ENCODE measurements around the gene COL4A2. TPM values are rescaled to one million over a fixed set of nuclear protein-coding genes. Genes with fewer than 3 reads are reported as not detected.

The COL4A2 gene
- total RNA-seq, 4 donors from 2014 or later = 419 to 931 (median 555) TPM

GRCh38 chr13:110380359-110381028 lies 73.4 kb downstream of the COL4A2 start:
- H3K27me3 ChIP-seq = no peaks in the 10 kb centered on the region
- WGBS = 84% methylated on average over 14 of the region's 14 CpGs
- no peak overlapping the region for H3K4me3 ChIP-seq
- intact Hi-C loops (cut with DNase I) = no loop called here
- TF ChIP-seq POLR2AphosphoS5 (IDR thresholded peaks at IDR 0.05) (no peak), POLR2A (IDR thresholded peaks at IDR 0.05; ENCODE audit: low read depth) (no peak), CTCF (IDR thresholded peaks at IDR 0.05) (no peak), EP300 (IDR thresholded peaks at IDR 0.05) (no peak)
- H3K9me3 ChIP-seq = no peaks in the 10 kb centered on the region
- H3K4me1 ChIP-seq = peaks cover 62 to 94% (median 77%) of the 10 kb centered on the region in 4 donors
- no peak for DNase-seq (ENCODE audit: extremely low spot score)
- peak overlapping the region; percentile 74 to 91 (median 76) for H3K27ac ChIP-seq (replicated peaks in 1 of 4)
- H3K36me3 ChIP-seq = peaks cover 0 to 7% (median 0%) of the 10 kb centered on the region in 4 donors

- TF ChIP-seq POLR2AphosphoS5 (IDR thresholded peaks at IDR 0.05) = no peak
- TF ChIP-seq POLR2A (IDR thresholded peaks at IDR 0.05; ENCODE audit: low read depth) = no peak
- no peak for TF ChIP-seq CTCF (IDR thresholded peaks at IDR 0.05)
- no peak for TF ChIP-seq EP300 (IDR thresholded peaks at IDR 0.05)
- Histone ChIP-seq H3K27ac (replicated peaks in 1 of 4) (peak overlapping the region; percentile 74 to 91 (median 76)), H3K36me3 (peaks cover 0 to 7% (median 0%) of the 10 kb centered on the region in 4 donors), H3K4me3 (no peak overlapping the region), H3K9me3 (no peaks in the 10 kb centered on the region), H3K27me3 (no peaks in the 10 kb centered on the region), H3K4me1 (peaks cover 57 to 89% (median 72%) of the 10 kb centered on the region in 4 donors)
- intact Hi-C loops (cut with DNase I) = no loop called here
- 93% methylated on average over 12 of the region's 12 CpGs for WGBS
- DNase-seq (ENCODE audit: extremely low spot score) = no peak
Measured at GRCh38 chr13:110381029-110381360, 73.9 kb downstream of the COL4A2 start.

GRCh38 chr13:110382229-110382628 lies 75.1 kb downstream of the COL4A2 start:
- peaks cover 0 to 7% (median 0%) of the 10 kb centered on the region in 4 donors for H3K36me3 ChIP-seq
- no peak for TF ChIP-seq EP300 (IDR thresholded peaks at IDR 0.05)
- TF ChIP-seq POLR2AphosphoS5 (IDR thresholded peaks at IDR 0.05) = peak in 1 of 2 donors; percentile 26
- no peak overlapping the region for H3K4me3 ChIP-seq
- 67% methylated on average over 3 of the region's 3 CpGs for WGBS
- DNase-seq (ENCODE audit: extremely low spot score) = no peak
- no peaks in the 10 kb centered on the region for H3K9me3 ChIP-seq
- H3K27ac ChIP-seq (replicated peaks in 1 of 4) = peak overlapping the region; percentile 74 to 91 (median 76)
- peaks cover 50 to 84% (median 70%) of the 10 kb centered on the region in 4 donors for H3K4me1 ChIP-seq
- intact Hi-C loops (cut with DNase I) = no loop called here
- no peaks in the 10 kb centered on the region for H3K27me3 ChIP-seq

- Histone ChIP-seq H3K27ac (replicated peaks in 1 of 4) (peak overlapping the region; percentile 74 to 91 (median 76)), H3K27me3 (no peaks in the 10 kb centered on the region), H3K9me3 (no peaks in the 10 kb centered on the region), H3K4me1 (peaks cover 50 to 84% (median 70%) of the 10 kb centered on the region in 4 donors), H3K36me3 (peaks cover 0 to 7% (median 0%) of the 10 kb centered on the region in 4 donors), H3K4me3 (no peak overlapping the region)
- intact Hi-C loops (cut with DNase I) = no loop called here
- WGBS = 73% methylated on average over 4 of the region's 4 CpGs
- no peak for DNase-seq (ENCODE audit: extremely low spot score)
- TF ChIP-seq POLR2AphosphoS5 (IDR thresholded peaks at IDR 0.05) (no peak), EP300 (IDR thresholded peaks at IDR 0.05) (no peak), POLR2A (IDR thresholded peaks at IDR 0.05; ENCODE audit: low read depth) (no peak), CTCF (IDR thresholded peaks at IDR 0.05) (no peak)
Measured at GRCh38 chr13:110382830-110383229, 75.7 kb downstream of the COL4A2 start.

GRCh38 chr13:110387451-110388107 lies 80.5 kb downstream of the COL4A2 start:
- Histone ChIP-seq H3K27ac (replicated peaks in 1 of 4) (peak overlapping the region; percentile 87 to 95 (median 91)), H3K9me3 (no peaks in the 10 kb centered on the region), H3K27me3 (no peaks in the 10 kb centered on the region), H3K4me3 (peak overlapping the region; percentile 24 to 42 (median 33)), H3K36me3 (peaks cover 0 to 8% (median 3%) of the 10 kb centered on the region in 4 donors), H3K4me1 (peaks cover 49 to 81% (median 74%) of the 10 kb centered on the region in 4 donors)
- intact Hi-C loops (cut with DNase I) = no loop called here
- WGBS = 21% methylated on average over 19 of the region's 25 CpGs
- DNase-seq (ENCODE audit: extremely low spot score) = no peak
- TF ChIP-seq CTCF (IDR thresholded peaks at IDR 0.05) (peak in 1 of 3 experiments; percentile 7), POLR2AphosphoS5 (IDR thresholded peaks at IDR 0.05) (peak; percentile 86 to 87), EP300 (IDR thresholded peaks at IDR 0.05) (no peak), POLR2A (IDR thresholded peaks at IDR 0.05; ENCODE audit: low read depth) (no peak)

Data from esophagus muscularis mucosa (tissue), 4 donors.